Parathyroid adenoma (tissue), 2 donors: Measurements from ENCODE around the gene PRKAA2.

Experiments used
- H2AFZ ChIP-seq: fragments of 300-600 bp; sonication (generic); one replicate; pipeline ENCODE4 v1.7.0; 2017; ENCODE audit warnings: antibody characterized with exemption, mild to moderate bottlenecking
- H3K27ac ChIP-seq: fragments of 300-600 bp; sonication (generic); one replicate; pipeline ENCODE4 v1.7.0; 2017
- H3K27me3 ChIP-seq: fragments of 300-600 bp; sonication (generic); one replicate; pipeline ENCODE4 v1.7.0; 2017; ENCODE audit warnings: low read length; ENCODE audit not compliant: control insufficient read depth, insufficient read depth
- H3K36me3 ChIP-seq: fragments of 300-600 bp; sonication (generic); one replicate; pipeline ENCODE4 v1.7.0; 2017; ENCODE audit warnings: low read length; ENCODE audit not compliant: control insufficient read depth, insufficient read depth
- H3K4me1 ChIP-seq: fragments of 300-600 bp; sonication (generic); one replicate; pipeline ENCODE4 v1.7.0; 2017; ENCODE audit warnings: control low read depth
- H3K4me2 ChIP-seq: fragments of 300-600 bp; sonication (generic); one replicate; pipeline ENCODE4 v1.7.0; 2017; ENCODE audit warnings: low read length
- H3K4me3 ChIP-seq: fragments of 300-600 bp; sonication (generic); one replicate; pipeline ENCODE4 v1.7.0; 2017; ENCODE audit warnings: low read depth, low read length
- H3K79me2 ChIP-seq: fragments of 300-600 bp; sonication (generic); one replicate; pipeline ENCODE4 v1.7.0; 2017; ENCODE audit warnings: control low read depth
- H3K9ac ChIP-seq: fragments of 300-600 bp; sonication (generic); one replicate; pipeline ENCODE4 v1.7.0; 2017; ENCODE audit warnings: mild to moderate bottlenecking
- H3K9me3 ChIP-seq: fragments of 300-600 bp; sonication (generic); one replicate; pipeline ENCODE4 v1.7.0; 2017; ENCODE audit warnings: low read length; ENCODE audit not compliant: control insufficient read depth
- TF ChIP-seq, protein P1 (sequence below): fragments of 300-600 bp; sonication (generic); IDR thresholded peaks from one replicate; pipeline ENCODE4 v1.7.0; 2017; ENCODE audit warnings: antibody characterized with exemption, mild to moderate bottlenecking
- donor health status: primary hyperparathyroidism.

The PRKAA2 gene

DNA sequence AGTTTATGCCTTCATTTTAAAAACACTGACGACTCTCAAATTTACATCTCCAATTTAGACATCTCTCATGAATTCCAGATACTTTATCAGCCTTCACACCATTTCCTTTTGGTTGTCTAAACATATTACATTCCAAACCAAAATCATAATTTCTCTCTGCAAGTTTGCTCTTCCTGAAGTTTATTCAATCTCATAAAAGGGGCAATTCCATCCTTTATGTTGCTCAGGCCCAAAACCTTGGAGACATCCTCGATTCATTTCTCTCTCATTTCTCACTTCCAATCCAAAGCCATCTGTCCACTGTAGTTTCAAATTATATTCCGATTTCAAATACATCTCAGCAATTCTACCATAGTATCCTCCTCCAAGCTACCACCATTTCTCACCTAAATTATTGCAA, 100.1 kb downstream of the PRKAA2 start:
- TF ChIP-seq, protein P1, sequence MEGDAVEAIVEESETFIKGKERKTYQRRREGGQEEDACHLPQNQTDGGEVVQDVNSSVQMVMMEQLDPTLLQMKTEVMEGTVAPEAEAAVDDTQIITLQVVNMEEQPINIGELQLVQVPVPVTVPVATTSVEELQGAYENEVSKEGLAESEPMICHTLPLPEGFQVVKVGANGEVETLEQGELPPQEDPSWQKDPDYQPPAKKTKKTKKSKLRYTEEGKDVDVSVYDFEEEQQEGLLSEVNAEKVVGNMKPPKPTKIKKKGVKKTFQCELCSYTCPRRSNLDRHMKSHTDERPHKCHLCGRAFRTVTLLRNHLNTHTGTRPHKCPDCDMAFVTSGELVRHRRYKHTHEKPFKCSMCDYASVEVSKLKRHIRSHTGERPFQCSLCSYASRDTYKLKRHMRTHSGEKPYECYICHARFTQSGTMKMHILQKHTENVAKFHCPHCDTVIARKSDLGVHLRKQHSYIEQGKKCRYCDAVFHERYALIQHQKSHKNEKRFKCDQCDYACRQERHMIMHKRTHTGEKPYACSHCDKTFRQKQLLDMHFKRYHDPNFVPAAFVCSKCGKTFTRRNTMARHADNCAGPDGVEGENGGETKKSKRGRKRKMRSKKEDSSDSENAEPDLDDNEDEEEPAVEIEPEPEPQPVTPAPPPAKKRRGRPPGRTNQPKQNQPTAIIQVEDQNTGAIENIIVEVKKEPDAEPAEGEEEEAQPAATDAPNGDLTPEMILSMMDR = no peak
- no peak overlapping the region for H3K27ac ChIP-seq
- H3K4me1 ChIP-seq = no peaks in the 10 kb centered on the region
- no peaks in the 10 kb centered on the region for H3K9me3 ChIP-seq
- no peaks in the 10 kb centered on the region for H3K79me2 ChIP-seq
- no peak overlapping the region for H2AFZ ChIP-seq
- no peak overlapping the region for H3K9ac ChIP-seq
- H3K36me3 ChIP-seq = no peaks in the 10 kb centered on the region
- no peak overlapping the region for H3K4me2 ChIP-seq
- no peak overlapping the region for H3K4me3 ChIP-seq
- no peaks in the 10 kb centered on the region for H3K27me3 ChIP-seq

DNA sequence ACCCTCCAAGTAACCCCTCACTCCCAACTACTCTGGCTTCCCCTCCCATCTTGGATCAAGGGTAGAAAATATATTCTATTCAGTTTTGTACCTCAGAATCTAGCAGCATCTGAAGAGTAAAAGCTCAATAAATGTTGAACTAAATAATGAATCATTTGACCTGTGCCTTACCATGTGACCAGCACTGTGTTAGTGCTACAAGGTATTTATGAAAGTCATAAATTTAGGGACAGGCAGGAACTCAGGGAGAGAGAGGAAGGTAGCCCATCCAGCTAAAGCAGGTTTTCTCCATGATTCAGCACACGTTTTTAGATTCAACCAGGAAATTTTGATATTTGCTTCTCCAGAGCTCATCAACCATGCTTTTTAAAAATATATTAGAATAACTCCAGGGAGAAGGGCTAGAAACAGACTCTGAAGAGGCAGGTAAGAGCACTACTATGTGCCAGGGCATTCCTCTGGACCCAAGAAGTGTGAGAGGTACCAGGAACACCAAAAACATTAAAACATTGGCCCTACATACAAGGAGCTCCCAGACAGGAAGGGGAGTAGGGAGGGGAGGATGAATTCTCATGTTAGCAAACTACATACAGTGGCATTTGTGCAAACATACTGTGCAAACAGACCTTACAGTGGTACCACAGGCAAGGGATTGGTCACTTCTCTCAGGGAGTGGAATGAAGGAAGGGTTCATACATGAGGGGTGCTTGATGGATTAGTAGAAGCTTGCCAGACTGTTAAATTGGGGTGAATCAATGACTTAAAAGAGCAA, 109.8 kb downstream of the PRKAA2 start:
- Histone ChIP-seq H3K9me3 (no peaks in the 10 kb centered on the region), H3K4me3 (no peak overlapping the region), H3K4me2 (no peak overlapping the region), H2AFZ (no peak overlapping the region), H3K36me3 (no peaks in the 10 kb centered on the region), H3K9ac (no peak overlapping the region), H3K27me3 (no peaks in the 10 kb centered on the region), H3K27ac (no peak overlapping the region), H3K79me2 (no peaks in the 10 kb centered on the region), H3K4me1 (no peaks in the 10 kb centered on the region)
- TF ChIP-seq, protein P1 = no peak

DNA sequence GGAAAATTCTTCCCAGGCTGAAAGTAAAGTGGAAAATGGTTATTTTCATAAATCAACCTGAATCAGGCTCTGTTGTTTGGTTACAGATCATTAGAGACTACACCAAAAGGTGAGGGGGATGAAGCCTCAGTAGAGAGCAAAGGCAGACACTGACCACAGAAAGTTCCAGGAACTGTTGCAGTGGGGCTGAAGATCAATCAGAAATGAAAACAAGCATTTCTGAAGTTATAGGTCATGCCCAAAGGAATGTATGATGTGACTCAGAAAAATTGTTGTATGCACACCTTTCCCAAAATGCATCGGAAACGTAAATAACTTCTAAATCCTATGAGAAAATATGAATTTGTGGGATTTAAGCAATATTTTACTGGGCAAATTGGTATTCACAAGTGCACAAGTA, 110.8 kb downstream of the PRKAA2 start:
- Histone ChIP-seq H3K27ac (no peak overlapping the region), H3K9me3 (no peaks in the 10 kb centered on the region), H3K79me2 (no peaks in the 10 kb centered on the region), H3K4me1 (no peaks in the 10 kb centered on the region), H3K4me2 (no peak overlapping the region), H3K4me3 (no peak overlapping the region), H3K27me3 (no peaks in the 10 kb centered on the region), H3K9ac (no peak overlapping the region), H3K36me3 (no peaks in the 10 kb centered on the region), H2AFZ (no peak overlapping the region)
- TF ChIP-seq, protein P1 = no peak

DNA sequence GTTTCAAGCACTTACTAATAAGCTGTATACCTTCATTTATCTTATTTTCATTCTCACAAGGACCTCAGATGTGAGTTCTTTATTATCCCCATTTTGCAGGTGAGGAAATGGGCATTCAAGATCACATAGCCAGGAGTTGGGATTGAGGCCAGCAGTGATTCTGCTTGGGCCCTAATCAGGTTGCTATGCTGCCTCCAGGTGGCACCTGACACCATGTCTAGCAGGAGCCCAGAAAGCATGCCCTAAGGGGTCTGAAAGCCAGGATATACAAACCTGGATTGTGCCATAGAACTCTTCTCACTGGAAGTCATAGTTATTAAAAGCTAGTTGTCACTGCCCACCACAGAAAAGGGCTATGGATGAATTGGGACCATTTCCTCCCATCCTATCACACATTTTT, 113.0 kb downstream of the PRKAA2 start:
- no peaks in the 10 kb centered on the region for H3K36me3 ChIP-seq
- no peaks in the 10 kb centered on the region for H3K79me2 ChIP-seq
- no peak overlapping the region for H3K27ac ChIP-seq
- H3K27me3 ChIP-seq = no peaks in the 10 kb centered on the region
- H3K4me3 ChIP-seq = no peak overlapping the region
- no peak overlapping the region for H3K9ac ChIP-seq
- no peaks in the 10 kb centered on the region for H3K4me1 ChIP-seq
- TF ChIP-seq, protein P1 = no peak
- H3K4me2 ChIP-seq = no peak overlapping the region
- no peak overlapping the region for H2AFZ ChIP-seq
- no peaks in the 10 kb centered on the region for H3K9me3 ChIP-seq

DNA sequence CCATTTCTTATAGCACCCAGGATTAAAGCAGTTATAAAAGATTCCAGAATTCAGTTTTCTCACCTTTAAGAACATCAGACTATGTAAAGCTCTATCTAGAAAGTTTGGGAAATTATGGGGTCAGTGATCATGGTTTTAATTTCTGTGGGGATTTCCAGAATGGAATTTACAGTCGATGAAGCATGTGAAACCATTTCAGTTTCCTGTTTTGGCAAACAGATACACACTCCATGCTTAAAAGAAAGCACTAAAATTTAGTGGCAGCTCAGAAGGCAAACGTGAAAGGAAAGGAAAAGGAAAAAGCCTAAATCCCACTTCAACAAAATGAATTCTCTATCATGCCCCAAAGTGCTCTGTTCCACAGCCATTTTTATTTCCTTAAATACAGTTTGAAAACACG, 113.7 kb downstream of the PRKAA2 start:
- no peaks in the 10 kb centered on the region for H3K36me3 ChIP-seq
- no peak overlapping the region for H3K4me3 ChIP-seq
- H2AFZ ChIP-seq = peak overlapping the region; percentile 44
- no peaks in the 10 kb centered on the region for H3K27me3 ChIP-seq
- H3K27ac ChIP-seq = no peak overlapping the region
- H3K79me2 ChIP-seq = no peaks in the 10 kb centered on the region
- no peak overlapping the region for H3K9ac ChIP-seq
- no peak overlapping the region for H3K4me2 ChIP-seq
- no peaks in the 10 kb centered on the region for H3K4me1 ChIP-seq
- TF ChIP-seq, protein P1 = no peak
- H3K9me3 ChIP-seq = no peaks in the 10 kb centered on the region
